Stimulated activated CD8-positive, alpha-beta memory T cell treated with anti-CD3 and anti-CD28 coated beads, Interleukin-7, amount 100 ng/mL, for 24 hours (primary cell): ENCODE measurements around the gene AICDA.

ENCODE experiments used
- DNase-seq: peaks from one replicate; pipeline ENCODE4 v3.0.0-alpha.2; 2020; ENCODE audit warnings: low read depth

Gene AICDA

GRCh38 chr12:8554451-8555195 is 58.0 kb downstream of the AICDA start:
- no peak for DNase-seq

GRCh38 chr12:8553088-8553627 is 59.5 kb downstream of the AICDA start:
- no peak for DNase-seq
